HG03469 (cell line): Measurements from ENCODE around the gene C5AR2.
"Not testable (repeated sequence)": the region's sequence is repeated elsewhere in the genome, so short reads cannot be mapped to it uniquely, and the experiment has no call there.

Experiments used
- ATAC-seq: cut with Tn5 transposase; IDR thresholded peaks from one replicate; pipeline ENCODE4 v1.9.1; 2021; ENCODE audit warnings: mild to moderate bottlenecking, moderate library complexity, moderate number of reproducible peaks; ENCODE audit not compliant: unreplicated experiment

Gene C5AR2

DNA sequence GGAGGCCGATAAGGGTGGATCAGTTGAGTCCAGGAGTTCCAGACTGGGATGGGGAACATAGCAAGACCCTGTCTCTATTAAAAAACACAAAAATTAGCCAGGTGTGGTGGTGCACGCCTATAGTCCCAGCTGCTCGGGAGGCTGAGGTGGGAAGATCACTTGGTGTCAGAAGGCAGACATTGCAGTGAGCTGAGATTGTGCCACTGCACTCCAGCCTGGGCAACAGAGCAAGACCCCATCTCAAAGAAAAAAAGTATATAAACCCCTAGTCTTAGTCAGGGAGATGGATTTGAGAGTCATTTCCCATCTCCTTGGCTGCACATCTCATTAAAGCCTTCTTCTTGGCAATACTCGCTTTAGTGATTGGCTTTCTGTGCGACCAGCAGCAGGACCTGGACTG, 51.9 kb downstream of the C5AR2 start:
- ATAC-seq = not testable (repeated sequence)

DNA sequence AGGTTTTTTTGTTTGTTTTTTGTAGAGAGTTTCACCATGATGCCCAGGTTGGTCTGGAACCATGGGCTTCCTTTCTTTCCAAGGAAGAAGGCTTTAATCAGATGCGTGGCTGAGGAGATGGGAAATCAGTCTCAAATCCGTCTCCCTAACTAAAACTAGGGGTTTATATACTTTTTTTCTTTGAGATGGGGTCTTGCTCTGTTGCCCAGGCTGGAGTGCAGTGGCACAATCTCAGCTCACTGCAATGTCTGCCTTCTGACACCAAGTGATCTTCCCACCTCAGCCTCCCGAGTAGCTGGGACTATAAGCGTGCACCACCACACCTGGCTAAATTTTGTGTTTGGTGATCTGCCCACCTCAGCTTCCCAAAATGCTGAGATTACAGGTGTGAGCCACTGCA, 52.6 kb downstream of the C5AR2 start:
- ATAC-seq = not testable (repeated sequence)

DNA sequence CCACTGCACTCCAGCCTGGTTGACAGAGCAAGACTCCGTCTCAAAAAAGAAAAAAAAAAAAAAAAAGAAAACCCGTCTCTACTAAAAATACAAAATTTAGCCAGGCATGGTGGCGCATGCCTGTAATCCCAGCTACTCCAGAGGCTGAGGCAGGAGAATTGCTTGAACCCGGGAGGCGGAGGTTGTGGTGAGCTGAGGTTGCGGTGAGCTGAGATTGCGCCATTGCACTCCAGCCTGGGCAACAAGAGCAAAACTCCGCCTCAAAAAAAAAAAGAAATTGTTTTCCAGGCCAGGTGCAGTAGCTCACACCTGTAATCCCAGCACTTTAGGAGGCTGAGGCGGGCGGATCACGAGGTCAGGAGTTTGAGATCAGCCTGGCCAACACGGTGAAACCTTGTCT, 54.6 kb downstream of the C5AR2 start:
- not testable (repeated sequence) for ATAC-seq

DNA sequence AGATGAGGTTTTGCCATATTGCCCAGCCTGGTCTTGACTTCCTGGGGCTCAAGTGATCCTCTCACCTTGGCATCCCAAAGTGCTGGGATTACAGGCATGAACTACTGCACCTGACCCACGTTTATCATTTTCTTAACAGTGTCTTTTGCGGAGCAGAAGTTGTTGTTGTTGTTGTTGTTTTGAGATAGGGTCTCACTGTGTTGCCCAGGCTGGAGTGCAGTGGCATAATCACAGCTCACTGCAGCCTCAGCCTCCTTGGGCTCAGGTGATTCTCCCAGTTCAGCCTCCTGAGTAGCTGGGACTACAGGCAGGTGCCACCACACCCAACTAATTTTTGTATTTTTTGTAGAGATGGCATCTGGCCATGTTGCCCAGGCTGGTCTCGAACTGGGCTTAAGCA, 55.6 kb downstream of the C5AR2 start:
- not testable (repeated sequence) for ATAC-seq

DNA sequence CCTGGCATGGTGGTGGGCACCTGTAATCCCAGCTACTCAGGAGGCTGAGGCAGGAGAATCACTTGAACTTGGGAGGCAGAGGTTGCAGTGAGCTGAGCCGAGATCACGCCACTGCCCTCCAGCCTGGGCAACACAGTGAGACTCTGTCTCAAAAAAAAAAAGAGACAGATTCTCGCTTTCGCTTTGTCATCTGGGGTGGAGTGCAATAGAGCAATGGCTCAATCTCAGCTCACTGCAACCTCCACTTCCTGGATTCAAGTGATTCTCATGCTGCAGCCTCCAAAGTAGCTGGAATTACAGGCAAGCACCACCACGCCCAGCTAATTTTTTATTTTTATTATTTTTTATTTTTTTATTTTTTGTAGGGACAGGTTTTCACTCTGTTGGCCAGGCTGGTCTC, 56.7 kb downstream of the C5AR2 start:
- ATAC-seq = not testable (repeated sequence)

DNA sequence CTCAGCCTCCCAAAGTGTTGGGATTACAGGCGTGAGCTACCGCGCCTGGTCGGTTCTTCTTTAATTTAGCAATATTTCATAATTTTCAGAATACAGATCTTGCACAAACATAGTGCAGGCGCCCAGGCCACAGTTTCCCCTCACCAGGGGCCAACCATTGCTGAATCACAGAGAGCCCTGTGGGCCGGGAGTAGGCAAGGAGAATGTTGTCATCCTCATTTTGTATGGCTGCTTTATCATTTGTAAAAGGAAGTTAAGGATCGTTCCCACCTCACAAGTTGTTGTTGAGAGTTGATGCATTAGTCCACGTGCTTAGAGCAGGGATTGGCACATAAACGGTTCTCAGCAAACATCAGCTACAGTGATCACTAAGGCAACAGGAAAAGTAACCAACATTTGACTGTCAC, 57.2 kb downstream of the C5AR2 start:
- ATAC-seq = no peak

DNA sequence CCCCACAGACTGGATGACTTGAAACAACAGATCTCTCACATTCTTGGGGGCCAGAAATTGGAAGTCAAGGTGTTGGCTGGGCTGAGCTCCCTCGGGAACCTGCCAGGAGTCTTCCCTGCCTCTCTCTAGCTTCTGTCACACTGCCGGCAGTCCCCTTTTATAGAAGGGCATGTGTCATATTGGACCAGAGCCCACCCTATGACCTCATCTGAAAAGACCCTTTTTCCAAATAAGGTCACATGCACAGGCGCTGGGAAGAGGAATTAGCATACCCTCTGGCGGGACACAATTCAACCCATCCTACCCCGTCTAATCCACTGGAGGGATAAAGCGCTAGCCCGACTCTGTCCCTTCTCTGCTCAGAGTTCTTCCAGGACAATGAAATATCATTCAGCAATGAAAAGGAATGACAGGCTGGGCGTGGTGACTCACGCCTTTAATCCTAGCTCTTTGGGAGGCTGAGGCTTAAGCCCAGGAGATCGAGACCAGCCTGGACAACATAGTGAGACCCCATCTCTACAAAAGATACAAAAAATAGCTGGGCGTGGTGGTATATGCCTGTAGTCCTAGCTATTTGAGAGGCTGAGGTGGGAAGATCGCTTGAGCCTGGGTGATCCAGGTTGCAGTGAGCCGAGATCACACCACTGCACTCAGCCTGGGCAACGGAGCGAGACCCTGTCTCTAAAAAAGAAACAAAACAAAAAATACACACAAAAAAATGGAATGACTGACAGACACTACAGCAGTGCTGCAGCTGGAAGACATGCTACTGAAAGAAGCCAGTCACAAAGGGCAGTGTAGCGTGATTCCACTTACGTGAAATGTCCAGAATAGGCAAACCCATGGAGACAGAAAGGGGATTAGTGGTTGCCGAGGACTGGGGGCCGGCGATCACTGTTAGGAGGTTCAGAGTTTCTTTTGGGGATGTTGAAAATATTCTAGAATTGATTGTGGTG, 58.8 kb downstream of the C5AR2 start:
- ATAC-seq = no peak

DNA sequence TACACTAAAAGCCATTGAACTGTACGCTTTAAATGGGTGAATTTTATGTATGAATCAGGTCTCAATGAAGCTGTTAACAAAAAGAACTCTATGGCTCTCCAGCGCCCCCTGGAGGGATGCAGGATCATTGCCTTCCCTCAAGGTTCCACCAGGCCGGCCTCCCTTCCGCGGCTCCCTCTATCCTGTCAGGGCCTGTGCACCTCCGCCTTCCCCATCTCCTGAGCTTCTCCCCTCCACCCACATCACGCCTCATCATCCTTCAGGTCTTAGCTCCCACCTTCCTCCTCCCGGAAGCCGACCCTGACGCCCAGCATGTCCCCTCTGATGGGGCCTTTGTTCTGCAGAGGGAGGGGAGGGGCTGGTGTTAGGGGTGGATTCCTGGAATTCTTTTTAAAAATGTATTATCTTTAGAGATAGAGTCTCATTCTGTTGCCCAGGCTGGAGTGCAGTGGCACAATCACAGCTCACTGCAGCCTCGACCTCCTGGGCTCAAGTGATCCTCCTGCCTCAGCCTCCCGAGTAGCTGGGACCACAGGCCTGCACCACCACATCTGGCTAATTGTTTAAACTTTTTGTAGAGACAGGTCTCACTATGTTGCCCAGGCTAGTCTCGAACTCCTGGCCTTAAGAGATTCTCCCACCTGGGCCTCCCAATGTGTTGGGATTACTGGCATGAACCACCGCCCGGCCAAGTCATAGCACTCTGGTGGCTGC, 59.7 kb downstream of the C5AR2 start:
- no peak for ATAC-seq
